Right atrium auricular region (tissue), 2 donors: ENCODE measurements around the gene XPOT. TPM values are rescaled to one million over a fixed set of nuclear protein-coding genes. Genes with fewer than 3 reads are reported as not detected.
"Not testable (repeated sequence)": the region's sequence is repeated elsewhere in the genome, so short reads cannot be mapped to it uniquely, and the experiment has no call there.

Source experiments
- DNase-seq: peaks from one replicate; pipeline ENCODE4 v3.0.0-alpha.2; 2019; ENCODE audit warnings: low spot score
- H3K27ac ChIP-seq, 2 donors: fragments of 200-600 bp; sonication (generic); 1 replicate in 1 of 2; 2 replicates in 1 of 2; pipeline ENCODE4 v1.5.1; 2016 to 2019
- H3K27me3 ChIP-seq, 2 donors: fragments of 200-600 bp; sonication (generic); one replicate each; pipeline versions ENCODE4 v1.5.1 to v1.6.0; 2017 to 2019
- H3K36me3 ChIP-seq: fragments of 200-600 bp; sonication (generic); one replicate; pipeline ENCODE4 v1.5.1; 2016
- H3K4me1 ChIP-seq, 2 donors: fragments of 200-600 bp; sonication (generic); one replicate each; pipeline versions ENCODE4 v1.5.1 to v1.6.0; 2017 to 2019
- H3K4me3 ChIP-seq, 2 donors: fragments of 200-600 bp; sonication (generic); 1 replicate in 1 of 2; 2 replicates in 1 of 2; pipeline ENCODE4 v1.5.1; 2017 to 2019; ENCODE audit warnings: mild to moderate bottlenecking in 1 of 2, moderate library complexity in 1 of 2
- H3K9me3 ChIP-seq, 2 donors: fragments of 200-600 bp; sonication (generic); one replicate each; pipeline ENCODE4 v1.5.1; 2019
- CTCF ChIP-seq, 2 donors: fragments of 200-600 bp; sonication (generic); IDR thresholded peaks; one replicate each; pipeline ENCODE4 v1.5.1; 2019; ENCODE audit warnings: antibody characterized with exemption in 2 of 2
- total RNA-seq, 2 donors: library from RNA; depleted of rRNA; stranded (reverse); fragments of >200 nt; gene quantifications; one replicate each; pipeline ENCODE4 v1.1.0, GENCODE V29; 2016

XPOT gene
- 10 to 100 TPM; 16.1 to 16.9 TPM for total RNA-seq

- Histone ChIP-seq H3K4me3 (peak within 1 kb of the TSS; percentile 90 to 95), H3K27me3 (no peaks in the 10 kb centered on the region), H3K27ac (peak within 1 kb of the TSS; percentile 94 to 100), H3K9me3 (no peaks in the 10 kb centered on the region), H3K4me1 (peaks cover 0 to 18% of the 10 kb centered on the region in 2 donors), H3K36me3 (no peaks in the 10 kb centered on the region)
- TF ChIP-seq CTCF (IDR thresholded peaks at IDR 0.05): no peak
- peak; percentile 95 for DNase-seq
These were observed at the start of gene XPOT for GRCh38 chr12:64403707-64404469. Gene XPOT, plus strand, starts transcription at chr12:64404392. Its CDS starts 5,644 bp downstream, at chr12:64410036.

GRCh38 chr12:64356209-64356608 lies 48.0 kb upstream of the XPOT start:
- H3K4me1 ChIP-seq, H3K4me3 ChIP-seq, H3K27me3 ChIP-seq, DNase-seq, H3K36me3 ChIP-seq, H3K27ac ChIP-seq: not testable (repeated sequence)
- peaks cover 0 to 15% of the 10 kb centered on the region in 2 donors for H3K9me3 ChIP-seq

GRCh38 chr12:64361173-64361572 lies 43.0 kb upstream of the XPOT start:
- not testable (repeated sequence) for H3K4me1 ChIP-seq, H3K27ac ChIP-seq

GRCh38 chr12:64362721-64363305 lies 41.4 kb upstream of the XPOT start:
- Histone ChIP-seq H3K4me3 (no peak overlapping the region), H3K9me3 (no peaks in the 10 kb centered on the region), H3K27me3 (no peaks in the 10 kb centered on the region), H3K36me3 (no peaks in the 10 kb centered on the region), H3K27ac (no peak overlapping the region), H3K4me1 (no peaks in the 10 kb centered on the region)
- no peak for TF ChIP-seq CTCF (IDR thresholded peaks at IDR 0.05)
- DNase-seq: no peak

More at GRCh38 chr12:64361173-64361572, 43.0 kb upstream of the XPOT start:
- H3K27me3 ChIP-seq, H3K4me3 ChIP-seq, H3K36me3 ChIP-seq, DNase-seq, H3K9me3 ChIP-seq: not testable (repeated sequence)

GRCh38 chr12:64383675-64384074 lies 20.5 kb upstream of the XPOT start:
- no peak overlapping the region for H3K27ac ChIP-seq
- no peaks in the 10 kb centered on the region for H3K27me3 ChIP-seq
- H3K36me3 ChIP-seq: no peaks in the 10 kb centered on the region
- no peak for DNase-seq
- H3K4me1 ChIP-seq: no peaks in the 10 kb centered on the region
- peaks cover 0 to 12% of the 10 kb centered on the region in 2 donors for H3K9me3 ChIP-seq
- TF ChIP-seq CTCF (IDR thresholded peaks at IDR 0.05): no peak
- H3K4me3 ChIP-seq: no peak overlapping the region

GRCh38 chr12:64385019-64385418 lies 19.2 kb upstream of the XPOT start:
- TF ChIP-seq CTCF (IDR thresholded peaks at IDR 0.05): no peak
- H3K4me3 ChIP-seq: no peak overlapping the region
- H3K36me3 ChIP-seq: no peaks in the 10 kb centered on the region
- no peak for DNase-seq
- H3K27ac ChIP-seq: no peak overlapping the region
- H3K9me3 ChIP-seq: peaks cover 0 to 12% of the 10 kb centered on the region in 2 donors
- peaks cover 0 to under 1% of the 10 kb centered on the region in 2 donors for H3K4me1 ChIP-seq
- H3K27me3 ChIP-seq: peaks cover 0 to under 1% of the 10 kb centered on the region in 2 donors
